GM21825 (cell line): ENCODE results near the gene WDR48.

Experiments
- ATAC-seq: cut with Tn5 transposase; IDR thresholded peaks from one replicate; pipeline ENCODE4 v1.9.1; 2021; ENCODE audit warnings: mild to moderate bottlenecking, moderate library complexity; ENCODE audit not compliant: unreplicated experiment

WDR48 gene

GRCh38 chr3:39118931-39119660 is 67.3 kb downstream of the WDR48 start:
- no peak for ATAC-seq

DNA sequence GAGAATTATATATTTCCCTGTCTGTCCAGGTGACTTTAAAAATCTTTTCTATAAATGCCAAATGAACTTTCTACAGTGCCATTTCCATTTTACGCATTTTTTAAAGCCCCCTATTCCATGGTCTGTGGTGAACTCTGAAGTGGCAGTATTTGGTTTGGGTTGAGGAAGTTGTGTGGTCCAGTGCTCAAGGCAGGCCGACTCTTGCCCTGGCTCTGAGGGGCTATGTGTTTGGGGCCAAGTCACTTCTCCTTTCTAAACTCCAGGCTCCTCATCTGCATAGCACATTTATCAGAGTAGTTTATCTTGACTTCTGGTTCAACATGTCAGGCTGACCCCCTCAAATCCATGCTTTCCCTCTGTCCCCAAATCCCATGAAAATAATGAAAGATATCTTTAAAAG is 69.8 kb downstream of the WDR48 start:
- no peak for ATAC-seq

DNA sequence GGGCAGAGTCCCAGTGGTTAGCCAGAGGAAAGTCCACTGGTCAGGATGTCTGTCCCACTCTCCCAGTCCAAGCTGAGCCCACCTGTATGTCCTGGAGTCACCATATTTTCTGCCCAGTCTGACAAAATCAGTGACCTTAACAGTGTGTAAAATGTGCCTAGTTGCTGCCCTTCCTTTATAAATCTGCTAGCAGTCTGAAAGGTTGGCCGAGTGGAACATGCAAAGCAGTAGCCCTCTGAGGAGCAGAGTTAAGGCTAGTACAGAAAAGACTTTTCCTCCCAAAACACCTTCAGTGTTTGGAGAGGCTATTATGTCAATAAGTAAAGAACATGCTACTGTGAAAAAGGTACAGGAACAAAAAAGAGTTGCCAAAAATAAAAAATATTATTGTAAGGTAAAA is 71.0 kb downstream of the WDR48 start:
- peak; percentile 65 for ATAC-seq

- ATAC-seq, result no peak
Measured at GRCh38 chr3:39124876-39125840, 73.3 kb downstream of the WDR48 start.

- ATAC-seq, result no peak
Measured at GRCh38 chr3:39125841-39126500, 74.2 kb downstream of the WDR48 start.

DNA sequence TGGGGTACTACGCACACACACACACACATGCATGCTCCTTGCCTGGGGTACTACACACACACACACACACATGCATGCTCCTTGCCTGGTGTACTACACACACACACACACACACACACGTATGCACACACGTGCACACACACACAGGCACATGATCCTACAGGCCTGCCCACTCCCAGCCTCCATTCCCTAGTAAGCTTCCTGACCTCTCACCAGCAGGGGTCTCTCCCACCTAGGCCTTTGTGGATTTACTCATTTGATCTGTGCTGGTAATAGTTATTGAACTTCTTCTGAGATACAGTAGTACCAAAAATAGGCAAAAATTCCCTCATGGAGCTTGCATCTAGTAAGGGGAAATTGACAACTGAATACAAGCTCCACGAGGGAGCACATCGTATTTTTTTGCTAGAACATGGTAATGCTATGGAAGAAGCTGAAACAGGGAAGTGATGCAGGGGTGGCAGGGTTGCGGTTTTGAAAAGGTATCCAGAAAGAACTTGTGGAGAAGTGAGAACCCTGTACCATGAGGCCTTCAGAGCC is 74.8 kb downstream of the WDR48 start:
- no peak for ATAC-seq

- no peak for ATAC-seq
Measured at GRCh38 chr3:39127269-39127907, 75.6 kb downstream of the WDR48 start.

DNA sequence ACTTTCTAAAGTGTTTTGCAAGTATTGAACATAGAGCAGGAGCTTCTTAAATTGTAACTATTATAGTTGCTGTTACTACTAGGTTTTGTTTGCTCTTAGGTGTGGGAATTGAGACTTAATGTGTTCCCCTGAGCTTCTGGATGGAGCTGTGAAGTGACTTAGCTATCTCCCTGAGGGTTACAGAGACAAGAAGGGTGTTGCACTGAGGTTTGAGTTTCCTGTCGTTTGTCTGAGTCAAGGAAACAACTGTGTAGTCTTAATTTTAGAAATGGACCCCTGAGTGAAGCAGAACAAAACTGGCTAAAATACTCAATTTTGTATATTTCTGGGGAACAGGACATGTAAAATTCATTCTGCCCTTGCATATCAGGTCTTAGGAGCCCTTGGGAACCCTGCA is 76.1 kb downstream of the WDR48 start:
- ATAC-seq, result no peak

- ATAC-seq, result no peak
Measured at GRCh38 chr3:39128951-39129350, 77.1 kb downstream of the WDR48 start.

DNA sequence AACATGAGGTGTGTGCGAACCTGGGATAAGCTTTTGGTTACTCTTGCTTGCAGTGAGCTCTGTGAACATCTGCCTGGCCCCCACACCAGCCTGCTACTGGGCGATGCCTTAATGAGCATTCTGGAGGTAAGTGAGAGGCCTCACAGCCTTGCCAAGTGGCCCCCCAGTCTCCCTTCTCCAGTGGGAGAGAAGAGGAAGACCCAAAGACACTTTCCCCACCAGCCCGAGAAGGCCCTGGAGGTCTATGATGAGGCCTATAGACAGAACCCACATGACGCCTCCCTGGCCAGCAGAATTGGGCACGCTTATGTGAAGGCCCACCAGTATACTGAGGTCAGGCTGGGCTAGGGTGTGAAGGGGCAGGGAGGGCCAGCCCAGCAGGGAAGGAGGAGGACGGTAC is 78.2 kb downstream of the WDR48 start:
- ATAC-seq, result no peak

- no peak for ATAC-seq
Measured at GRCh38 chr3:39130693-39131265, 79.0 kb downstream of the WDR48 start.

DNA sequence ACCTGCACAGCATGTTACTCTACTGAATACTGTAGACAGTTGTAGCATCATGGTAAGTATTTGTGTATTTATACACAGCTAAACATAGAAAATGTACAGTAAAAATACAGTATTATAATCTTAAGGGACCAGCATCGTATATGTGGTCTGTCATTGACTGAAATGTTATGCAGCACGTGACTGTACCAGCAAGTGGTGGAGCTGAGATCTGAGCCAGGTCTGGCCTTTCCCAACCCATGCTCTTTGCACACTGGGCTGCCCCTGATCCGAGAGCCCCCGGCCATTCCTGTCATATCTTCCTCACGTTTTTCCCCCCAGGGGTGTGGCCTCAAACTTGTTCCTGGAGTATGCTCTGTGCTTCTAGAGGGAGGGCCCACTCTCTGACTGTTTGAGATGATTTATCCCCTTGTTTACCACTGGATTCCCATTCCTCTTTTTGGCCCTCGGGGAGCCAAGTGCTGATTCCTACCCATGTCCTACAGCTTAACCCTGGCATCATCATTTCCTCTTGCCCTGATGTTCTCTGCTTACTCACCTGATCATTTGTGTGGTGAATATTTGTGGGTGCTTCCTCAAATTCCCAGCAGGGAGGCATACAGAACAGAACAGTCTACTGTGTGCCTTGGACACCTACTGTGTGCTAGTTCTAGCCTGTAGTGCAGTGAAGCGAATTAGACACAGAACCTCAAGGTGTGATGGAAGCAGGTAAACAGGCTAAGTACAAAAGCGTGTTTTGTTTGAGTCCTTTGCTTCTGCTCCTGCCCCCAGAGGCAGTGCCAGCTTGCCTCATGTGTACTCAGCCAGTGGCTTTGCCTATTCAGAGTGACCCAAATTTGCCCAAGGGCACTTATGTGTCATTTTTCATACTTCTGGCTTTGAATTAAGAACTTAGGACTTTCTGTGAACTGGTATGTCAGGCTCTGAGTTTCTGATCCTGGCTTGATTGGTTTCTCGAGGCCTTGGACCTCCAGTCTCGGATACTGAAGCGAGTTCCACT is 80.6 kb downstream of the WDR48 start:
- ATAC-seq, result no peak

GRCh38 chr3:39133093-39133490 is 81.3 kb downstream of the WDR48 start:
- ATAC-seq, result no peak

DNA sequence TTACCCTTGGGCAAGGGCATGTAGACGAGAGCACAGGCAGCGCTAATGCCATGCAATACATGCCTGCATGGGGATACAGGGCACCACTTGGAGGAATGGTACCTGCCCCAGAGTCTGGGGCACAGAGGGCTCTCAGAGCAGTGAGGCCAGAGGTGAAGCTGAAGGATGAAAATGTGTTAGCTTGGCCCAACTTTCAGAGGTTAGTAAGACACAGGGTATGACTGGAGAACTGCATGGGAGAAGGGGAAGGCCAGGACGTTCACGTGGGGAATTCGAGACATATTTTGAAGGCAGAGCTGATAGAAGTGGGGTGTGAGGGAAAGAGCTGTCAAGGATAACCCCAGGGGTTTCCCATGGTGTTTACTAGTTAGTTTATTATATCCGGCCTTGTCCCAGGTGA is 82.0 kb downstream of the WDR48 start:
- ATAC-seq, result no peak

- ATAC-seq, result no peak
Measured at GRCh38 chr3:39134305-39134704, 82.5 kb downstream of the WDR48 start.

DNA sequence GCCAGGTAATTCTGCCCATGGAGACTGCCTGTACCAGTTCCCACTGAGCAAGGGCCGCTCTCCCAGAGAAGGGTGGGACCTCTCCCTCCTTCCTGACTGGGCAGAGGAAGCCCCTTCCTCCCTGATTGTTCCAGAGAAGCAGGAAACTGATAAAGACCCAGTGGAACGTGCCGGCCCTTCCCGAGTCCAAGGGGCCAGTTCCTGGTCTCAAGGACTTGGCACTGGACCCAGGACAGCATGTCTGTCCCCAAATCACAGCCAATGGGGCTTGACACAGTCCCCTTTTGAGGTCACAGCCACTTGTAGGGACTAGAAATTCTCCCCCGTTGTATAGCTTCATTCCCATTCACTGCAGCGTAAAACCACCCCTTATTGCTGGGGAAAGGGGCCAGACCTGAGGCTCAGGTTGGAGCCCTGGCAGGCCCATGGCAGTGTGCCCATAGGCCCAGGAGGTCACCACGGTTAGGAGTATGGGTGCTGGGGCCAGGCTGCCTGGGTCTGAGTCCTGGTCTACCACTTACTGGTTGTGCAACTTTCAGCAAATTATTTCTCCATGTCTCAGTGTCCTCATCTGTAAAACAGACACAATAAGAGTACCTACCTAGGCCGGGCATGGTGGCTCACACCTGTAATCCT is 83.5 kb downstream of the WDR48 start:
- no peak for ATAC-seq

GRCh38 chr3:39136533-39137434 is 85.0 kb downstream of the WDR48 start:
- no peak for ATAC-seq

GRCh38 chr3:39137435-39137936 is 85.7 kb downstream of the WDR48 start:
- no peak for ATAC-seq
